ENCODE data around the gene OAT.

DNA sequence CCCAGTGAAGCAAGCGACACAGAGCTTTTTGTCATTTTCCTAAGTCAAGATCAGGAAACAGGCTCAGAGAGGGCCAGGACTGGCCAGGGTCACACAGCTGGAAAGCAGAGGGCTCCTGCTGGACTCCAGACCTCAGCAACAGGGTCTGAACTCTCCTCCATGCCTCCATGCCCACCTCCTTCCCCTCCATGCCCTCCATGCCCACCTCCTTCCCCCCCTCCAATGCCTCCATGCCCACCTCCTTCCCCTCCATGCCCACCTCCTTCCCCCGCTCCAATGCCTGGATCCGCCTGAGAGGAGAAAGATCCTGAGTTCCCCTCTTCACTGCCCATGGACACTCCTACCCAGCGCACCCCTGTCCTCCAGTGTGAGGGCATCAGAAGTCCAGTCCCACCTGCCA lies 51.3 kb downstream of the OAT start:
- TF ChIP-seq, protein P1, sequence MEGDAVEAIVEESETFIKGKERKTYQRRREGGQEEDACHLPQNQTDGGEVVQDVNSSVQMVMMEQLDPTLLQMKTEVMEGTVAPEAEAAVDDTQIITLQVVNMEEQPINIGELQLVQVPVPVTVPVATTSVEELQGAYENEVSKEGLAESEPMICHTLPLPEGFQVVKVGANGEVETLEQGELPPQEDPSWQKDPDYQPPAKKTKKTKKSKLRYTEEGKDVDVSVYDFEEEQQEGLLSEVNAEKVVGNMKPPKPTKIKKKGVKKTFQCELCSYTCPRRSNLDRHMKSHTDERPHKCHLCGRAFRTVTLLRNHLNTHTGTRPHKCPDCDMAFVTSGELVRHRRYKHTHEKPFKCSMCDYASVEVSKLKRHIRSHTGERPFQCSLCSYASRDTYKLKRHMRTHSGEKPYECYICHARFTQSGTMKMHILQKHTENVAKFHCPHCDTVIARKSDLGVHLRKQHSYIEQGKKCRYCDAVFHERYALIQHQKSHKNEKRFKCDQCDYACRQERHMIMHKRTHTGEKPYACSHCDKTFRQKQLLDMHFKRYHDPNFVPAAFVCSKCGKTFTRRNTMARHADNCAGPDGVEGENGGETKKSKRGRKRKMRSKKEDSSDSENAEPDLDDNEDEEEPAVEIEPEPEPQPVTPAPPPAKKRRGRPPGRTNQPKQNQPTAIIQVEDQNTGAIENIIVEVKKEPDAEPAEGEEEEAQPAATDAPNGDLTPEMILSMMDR (IDR thresholded peaks at IDR 0.05) = no peak
- no peak for TF ChIP-seq POLR2AphosphoS5 (IDR thresholded peaks at IDR 0.05)
